Amniotic epithelial cell (primary cell): ENCODE results near the gene ZBTB4.
"Not testable (repeated sequence)": the region's sequence is repeated elsewhere in the genome, so short reads cannot be mapped to it uniquely, and the experiment has no call there.

Experiments used
- DNase-seq: peaks from one replicate; pipeline ENCODE4 v3.0.0-alpha.2; 2010; ENCODE audit warnings: low read depth

Gene ZBTB4

GRCh38 chr17:7495906-7496434 is 16.5 kb upstream of the ZBTB4 start:
- no peak for DNase-seq

GRCh38 chr17:7493941-7494340 is 14.5 kb upstream of the ZBTB4 start:
- no peak for DNase-seq

GRCh38 chr17:7491583-7491982 is 12.2 kb upstream of the ZBTB4 start:
- no peak for DNase-seq

GRCh38 chr17:7490144-7490543 is 10.7 kb upstream of the ZBTB4 start:
- DNase-seq: no peak

- DNase-seq: peak; percentile 21
Observed at GRCh38 chr17:7486181-7486580, 6.8 kb upstream of the ZBTB4 start.

GRCh38 chr17:7484919-7485377 is 5.5 kb upstream of the ZBTB4 start:
- no peak for DNase-seq

GRCh38 chr17:7484067-7484918 is 4.9 kb upstream of the ZBTB4 start, which contains the start of gene POLR2A:
TSS of gene POLR2A (plus strand) at chr17:7484366.
- DNase-seq: peak; percentile 97

GRCh38 chr17:7483255-7484066 is 4.0 kb upstream of the ZBTB4 start:
- DNase-seq: peak; percentile 91

- DNase-seq: not testable (repeated sequence)
Observed at GRCh38 chr17:7482742-7483088, 3.3 kb upstream of the ZBTB4 start.

- DNase-seq: not testable (repeated sequence)
Observed at GRCh38 chr17:7481842-7482741, 2.7 kb upstream of the ZBTB4 start.

GRCh38 chr17:7481275-7481674 is 1.8 kb upstream of the ZBTB4 start, which contains the start of gene SLC35G6:
TSS of gene SLC35G6 (plus strand) at chr17:7481446. CDS start at chr17:7481517, 71 bp downstream.
- not testable (repeated sequence) for DNase-seq

- no peak for DNase-seq
Observed at GRCh38 chr17:7480089-7480384, 606 bp upstream of the ZBTB4 start.

- DNase-seq: no peak
Observed at GRCh38 chr17:7478276-7479212, 887 bp downstream of the ZBTB4 start.

GRCh38 chr17:7477392-7478275 is 1.8 kb downstream of the ZBTB4 start:
- peak; percentile 80 for DNase-seq

- no peak for DNase-seq
Observed at GRCh38 chr17:7476951-7477350, 2.5 kb downstream of the ZBTB4 start.

- DNase-seq: peak; percentile 53
Observed at GRCh38 chr17:7476494-7476893, 2.9 kb downstream of the ZBTB4 start.

- DNase-seq: peak; percentile 49
Observed at GRCh38 chr17:7475764-7476422, 3.5 kb downstream of the ZBTB4 start.

- DNase-seq: not testable (repeated sequence)
Observed at GRCh38 chr17:7474767-7475166, 4.7 kb downstream of the ZBTB4 start.

- no peak for DNase-seq
Observed at GRCh38 chr17:7471729-7472128, 7.7 kb downstream of the ZBTB4 start.
